NCI-H82 treated with DMSO at 0.1 percent for 48 hours (cell line): ENCODE data around the gene AP3B1.
"Not testable (repeated sequence)": the region's sequence is repeated elsewhere in the genome, so short reads cannot be mapped to it uniquely, and the experiment has no call there.

ENCODE experiments used
- DNase-seq: peaks from one replicate; lab custom pipeline; 2025; ENCODE audit not compliant: unreplicated experiment; lab: John Stamatoyannopoulos, UW

Gene AP3B1

GRCh38 chr5:78251663-78252284, 42.7 kb downstream of the AP3B1 start:
- no peak for DNase-seq

GRCh38 chr5:78245136-78245535, 49.4 kb downstream of the AP3B1 start:
- DNase-seq = no peak

GRCh38 chr5:78243639-78244038, 50.9 kb downstream of the AP3B1 start:
- DNase-seq = no peak

- no peak for DNase-seq
Observed at GRCh38 chr5:78243091-78243490, 51.4 kb downstream of the AP3B1 start.

- no peak for DNase-seq
Observed at GRCh38 chr5:78242001-78242400, 52.5 kb downstream of the AP3B1 start.

- no peak for DNase-seq
Observed at GRCh38 chr5:78237911-78238310, 56.6 kb downstream of the AP3B1 start.

GRCh38 chr5:78236046-78236445, 58.5 kb downstream of the AP3B1 start:
- no peak for DNase-seq

- no peak for DNase-seq
Observed at GRCh38 chr5:78235289-78235688, 59.2 kb downstream of the AP3B1 start.

GRCh38 chr5:78234804-78235203, 59.7 kb downstream of the AP3B1 start:
- DNase-seq = no peak

- no peak for DNase-seq
Observed at GRCh38 chr5:78232163-78232562, 62.3 kb downstream of the AP3B1 start.

GRCh38 chr5:78224358-78224757, 70.1 kb downstream of the AP3B1 start:
- no peak for DNase-seq

- no peak for DNase-seq
Observed at GRCh38 chr5:78221964-78222451, 72.5 kb downstream of the AP3B1 start.

- no peak for DNase-seq
Observed at GRCh38 chr5:78221467-78221866, 73.0 kb downstream of the AP3B1 start.

- DNase-seq = no peak
Observed at GRCh38 chr5:78215972-78216371, 78.5 kb downstream of the AP3B1 start.

GRCh38 chr5:78215565-78215964, 78.9 kb downstream of the AP3B1 start:
- no peak for DNase-seq

GRCh38 chr5:78213799-78214198, 80.7 kb downstream of the AP3B1 start:
- no peak for DNase-seq

GRCh38 chr5:78211052-78211451, 83.4 kb downstream of the AP3B1 start:
- no peak for DNase-seq

GRCh38 chr5:78204241-78204640, 90.3 kb downstream of the AP3B1 start:
- no peak for DNase-seq

GRCh38 chr5:78203815-78204214, 90.7 kb downstream of the AP3B1 start:
- DNase-seq = no peak

- DNase-seq = no peak
Observed at GRCh38 chr5:78190402-78190801, 104.1 kb downstream of the AP3B1 start.

GRCh38 chr5:78188681-78189080, 105.8 kb downstream of the AP3B1 start:
- DNase-seq = not testable (repeated sequence)

- no peak for DNase-seq
Observed at GRCh38 chr5:78187172-78187571, 107.3 kb downstream of the AP3B1 start.

GRCh38 chr5:78182838-78183237, 111.7 kb downstream of the AP3B1 start:
- no peak for DNase-seq
